CD4-positive, alpha-beta memory T cell (primary cell): Measurements from ENCODE around the gene TENM3. TPM values are rescaled to one million over a fixed set of nuclear protein-coding genes. Genes with fewer than 3 reads are reported as not detected.

Experiments
- CTCF ChIA-PET: fragments of 350-600 bp; sonication (Branson Sonifier 250); formaldehyde crosslinking; loops from one replicate; lab custom pipeline; 2021; ENCODE audit warnings: inconsistent platforms; ENCODE audit not compliant: partially characterized antibody; lab: Charles Lee
- POLR2A ChIA-PET: fragments of 350-600 bp; sonication (Branson Sonifier 250); formaldehyde crosslinking; loops from one replicate; lab custom pipeline; 2021; ENCODE audit not compliant: partially characterized antibody; lab: Charles Lee
- DNase-seq, 5 donors: peaks; one replicate each; pipeline versions ENCODE4 v3.0.0 to v3.0.0-alpha.2; 2020 to 2022; ENCODE audit warnings: mixed read lengths in 1 of 5
- H3K27ac ChIP-seq: one replicate; pipeline ENCODE4 v1.7.0; 2013; ENCODE audit warnings: low read depth, low read length
- H3K27me3 ChIP-seq: 2 replicates; pipeline ENCODE4 v1.7.0; 2013; ENCODE audit warnings: mild to moderate bottlenecking, low read length, moderate library complexity; ENCODE audit not compliant: insufficient read depth
- H3K36me3 ChIP-seq: 2 replicates; pipeline ENCODE4 v1.7.0; 2013; ENCODE audit warnings: mild to moderate bottlenecking, low read length, moderate library complexity; ENCODE audit not compliant: insufficient read depth
- H3K4me1 ChIP-seq: 2 replicates; pipeline ENCODE4 v1.7.0; 2013; ENCODE audit warnings: mild to moderate bottlenecking, low read length, moderate library complexity; ENCODE audit not compliant: insufficient read depth
- H3K4me3 ChIP-seq, 2 donors: one replicate each; pipeline ENCODE4 v1.7.0; 2013; ENCODE audit warnings: low read length in 2 of 2, mild to moderate bottlenecking in 1 of 2
- H3K9me3 ChIP-seq, 2 donors: one replicate each; pipeline ENCODE4 v1.7.0; 2013; ENCODE audit warnings: low read length in 2 of 2, control low read depth in 1 of 2; ENCODE audit not compliant: control insufficient read depth in 1 of 2
- H3K27ac Mint-ChIP-seq, 7 donors: one replicate each; pipeline ENCODE4 v1.8.0; 2020 to 2021; ENCODE audit warnings: mixed read lengths in 7 of 7, mild to moderate bottlenecking in 6 of 7, inconsistent platforms in 3 of 7, moderate library complexity in 3 of 7
- H3K27me3 Mint-ChIP-seq, 2 donors: one replicate each; pipeline ENCODE4 v1.8.0; 2020 to 2021; ENCODE audit warnings: mixed read lengths in 2 of 2
- H3K36me3 Mint-ChIP-seq, 2 donors: one replicate each; pipeline ENCODE4 v1.8.0; 2020 to 2021; ENCODE audit warnings: mixed read lengths in 2 of 2, inconsistent platforms in 1 of 2, mild to moderate bottlenecking in 1 of 2
- H3K4me1 Mint-ChIP-seq, 4 donors: one replicate each; pipeline ENCODE4 v1.8.0; 2020 to 2021; ENCODE audit warnings: mixed read lengths in 4 of 4, mild to moderate bottlenecking in 1 of 4
- H3K4me3 Mint-ChIP-seq, 8 donors: one replicate each; pipeline ENCODE4 v1.8.0; 2020 to 2021; ENCODE audit warnings: mixed read lengths in 8 of 8, mild to moderate bottlenecking in 7 of 8, moderate library complexity in 6 of 8, inconsistent platforms in 3 of 8
- H3K9me3 Mint-ChIP-seq, 8 donors: one replicate each; pipeline ENCODE4 v1.8.0; 2020 to 2021; ENCODE audit warnings: mixed read lengths in 8 of 8, mild to moderate bottlenecking in 5 of 8, inconsistent platforms in 3 of 8, moderate library complexity in 1 of 8
- intact Hi-C: fragments of 100-400 bp; cut with micrococcal nuclease; formaldehyde crosslinking; loops from one replicate; pipeline ENCODE4 v1.15.1; 2023
- polyA plus RNA-seq, 2 donors: library from polyadenylated mRNA; unstranded; fragments of 300-500 nt; fragmentation: Illumina TruSeq; gene quantifications; one replicate each; pipeline ENCODE4 v1.2.3, GENCODE V29; 2021
- total RNA-seq, 2 experiments: library from RNA; stranded (reverse); gene quantifications; one replicate each; pipeline ENCODE4 v1.2.3, GENCODE V29; 2021

Gene TENM3
- total and polyA plus RNA-seq, 4 experiments from 2014 or later: not detected

DNA sequence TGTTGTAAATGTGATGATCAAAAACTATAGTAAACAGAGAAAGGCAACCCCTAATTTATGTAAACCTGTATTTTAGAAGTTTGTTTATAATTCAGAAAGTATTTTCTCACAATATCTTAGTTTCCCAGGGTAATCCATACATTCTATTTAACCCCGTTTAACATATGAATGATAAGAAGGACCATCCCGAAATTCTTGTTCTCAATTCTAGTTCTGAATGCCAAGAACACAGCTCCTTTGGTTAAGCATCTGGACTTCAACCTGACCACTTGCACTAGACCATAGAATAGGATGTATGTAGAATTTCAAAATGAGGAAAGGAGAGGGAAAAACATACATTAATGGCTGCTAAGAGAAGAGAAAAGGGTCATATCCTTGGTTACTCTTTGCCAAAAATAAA lies 227.0 kb downstream of the TENM3 start:
- Histone ChIP-seq H3K4me1 (no peaks in the 10 kb centered on the region), H3K27ac (no peak overlapping the region), H3K4me3 (no peak overlapping the region), H3K9me3 (no peaks in the 10 kb centered on the region), H3K36me3 (no peaks in the 10 kb centered on the region), H3K27me3 (no peaks in the 10 kb centered on the region)
- Mint-ChIP-seq H3K36me3 (no peaks in the 10 kb centered on the region), H3K27me3 (peaks cover 0 to 6% of the 10 kb centered on the region in 2 donors), H3K4me3 (no peak overlapping the region), H3K9me3 (peaks cover 0 to 4% (median 0%) of the 10 kb centered on the region in 8 donors), H3K4me1 (no peaks in the 10 kb centered on the region), H3K27ac (no peak overlapping the region)
- CTCF ChIA-PET: no interaction called here
- POLR2A ChIA-PET: no interaction called here
- no peak for DNase-seq
- intact Hi-C loops: no loop called here

DNA sequence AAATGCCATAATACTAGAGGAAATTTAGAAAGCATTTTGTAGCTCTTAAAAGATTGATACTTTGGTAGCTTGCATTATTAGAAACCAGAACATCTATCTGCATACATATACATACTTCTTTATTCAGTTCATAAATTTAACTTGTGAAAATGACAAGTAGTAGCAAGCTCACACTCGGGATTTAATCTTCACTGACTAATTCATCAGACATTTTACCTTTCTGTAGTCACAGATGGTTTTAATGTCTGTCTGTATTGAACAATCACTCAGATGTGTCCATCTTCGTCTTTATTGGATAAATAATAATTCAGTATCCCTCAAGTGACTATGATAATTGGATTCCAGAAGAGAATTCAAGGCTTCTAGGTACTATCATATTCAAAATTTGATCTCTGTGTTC lies 232.3 kb downstream of the TENM3 start:
- Mint-ChIP-seq H3K4me3 (no peak overlapping the region), H3K9me3 (peaks cover 0 to 4% (median 0%) of the 10 kb centered on the region in 8 donors), H3K27ac (no peak overlapping the region), H3K36me3 (no peaks in the 10 kb centered on the region), H3K4me1 (no peaks in the 10 kb centered on the region), H3K27me3 (peaks cover 3 to 6% of the 10 kb centered on the region in 2 donors)
- no peak for DNase-seq
- ChIA-PET CTCF (interaction anchor here (1.2 to 1.8 kb wide), 2 partner anchors 450 to 464 kb away, joined by 4 to 10 read pairs; no protein-coding TSS in a partner anchor), POLR2A (no interaction called here)
- no peaks in the 10 kb centered on the region for H3K9me3 ChIP-seq
- no peaks in the 10 kb centered on the region for H3K27me3 ChIP-seq
- H3K4me3 ChIP-seq: no peak overlapping the region
- intact Hi-C loops: no loop called here
- no peaks in the 10 kb centered on the region for H3K4me1 ChIP-seq
- H3K27ac ChIP-seq: no peak overlapping the region
- H3K36me3 ChIP-seq: no peaks in the 10 kb centered on the region

DNA sequence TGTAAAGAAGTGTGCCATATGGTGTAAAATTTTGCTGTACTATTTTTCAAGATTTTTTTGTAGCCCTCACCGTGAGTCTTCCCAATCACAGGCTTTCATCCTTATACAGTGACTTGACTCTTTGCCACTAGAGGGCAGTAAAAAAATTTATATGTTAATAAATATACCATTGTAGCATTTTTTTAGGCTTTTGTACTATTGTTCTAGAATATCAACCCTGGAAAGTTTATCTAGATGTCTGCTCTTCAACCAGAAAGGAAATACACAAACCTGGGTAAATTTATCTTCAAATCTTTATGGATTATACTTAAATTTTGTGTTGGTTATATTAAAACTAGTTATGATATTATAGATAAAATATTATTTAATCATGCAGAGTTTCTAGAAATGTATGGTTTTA lies 235.3 kb downstream of the TENM3 start:
- DNase-seq: peak in 4 of 5 donors; percentile 14 to 32 (median 21)
- Mint-ChIP-seq H3K9me3 (no peaks in the 10 kb centered on the region), H3K36me3 (no peaks in the 10 kb centered on the region), H3K4me1 (no peaks in the 10 kb centered on the region), H3K4me3 (no peak overlapping the region), H3K27me3 (peaks cover 3 to 6% of the 10 kb centered on the region in 2 donors), H3K27ac (no peak overlapping the region)
- POLR2A ChIA-PET: no interaction called here
- Histone ChIP-seq H3K36me3 (no peaks in the 10 kb centered on the region), H3K4me1 (no peaks in the 10 kb centered on the region), H3K27ac (no peak overlapping the region), H3K4me3 (no peak overlapping the region), H3K27me3 (no peaks in the 10 kb centered on the region), H3K9me3 (no peaks in the 10 kb centered on the region)
- intact Hi-C loops: loop anchor here (1.0 to 2.0 kb wide), 2 partner anchors 328 to 784 kb away; no protein-coding TSS in a partner anchor
- CTCF ChIA-PET: interaction anchor here (1.1 to 1.4 kb wide), 2 partner anchors 14 to 447 kb away, joined by 5 to 6 read pairs; no protein-coding TSS in a partner anchor

DNA sequence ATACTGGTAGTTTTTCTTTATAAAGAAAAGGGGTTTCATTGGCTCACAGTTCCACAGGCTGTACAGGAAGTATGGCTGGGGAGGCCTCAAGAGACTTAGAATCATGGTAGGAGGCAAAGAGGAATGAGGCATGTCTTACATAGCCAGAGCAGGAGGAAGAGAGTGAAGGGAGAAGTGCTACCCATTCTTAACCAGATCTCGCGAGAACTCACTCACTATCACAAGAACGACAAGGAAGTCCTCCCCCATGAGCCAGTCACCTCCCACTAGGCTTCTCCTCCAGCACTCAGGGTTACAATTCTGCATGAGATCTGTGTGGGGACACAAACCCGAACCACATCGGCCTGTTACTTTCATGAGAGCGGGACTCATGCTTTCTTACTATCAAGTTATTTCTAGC lies 240.5 kb downstream of the TENM3 start:
- H3K36me3 Mint-ChIP-seq: no peaks in the 10 kb centered on the region
- intact Hi-C loops: no loop called here
- CTCF ChIA-PET: interaction anchor here (1.0 to 1.9 kb wide), 3 partner anchors 10 to 442 kb away, joined by 4 to 10 read pairs (median 4); no protein-coding TSS in a partner anchor

DNA sequence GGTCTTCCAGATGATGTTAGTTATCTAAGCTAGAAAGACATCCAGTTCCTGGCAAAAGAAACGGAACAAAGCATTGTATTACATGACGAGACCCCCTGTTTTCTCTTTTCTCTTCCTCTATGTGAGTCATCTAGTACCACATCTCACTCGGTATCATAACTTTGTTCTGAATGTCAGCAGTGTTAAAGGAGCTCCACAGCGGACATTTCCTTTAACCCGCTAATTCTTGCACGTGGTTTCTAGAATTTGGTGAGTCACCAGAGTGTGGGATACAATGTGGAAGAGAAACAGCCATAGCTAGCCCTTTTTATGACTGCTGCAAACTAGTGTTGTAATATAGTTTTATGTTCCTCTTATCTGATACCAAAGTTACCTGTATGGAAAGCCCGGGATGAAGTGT lies 243.7 kb downstream of the TENM3 start:
- POLR2A ChIA-PET: no interaction called here
- no peaks in the 10 kb centered on the region for H3K36me3 Mint-ChIP-seq
- Histone ChIP-seq H3K9me3 (no peaks in the 10 kb centered on the region), H3K27ac (no peak overlapping the region), H3K4me3 (no peak overlapping the region), H3K27me3 (no peaks in the 10 kb centered on the region), H3K36me3 (no peaks in the 10 kb centered on the region), H3K4me1 (no peaks in the 10 kb centered on the region)
- H3K27me3 Mint-ChIP-seq: peaks cover 2 to 3% of the 10 kb centered on the region in 2 donors
- no peak overlapping the region for H3K27ac Mint-ChIP-seq
- DNase-seq: no peak
- CTCF ChIA-PET: interaction anchor here (2.1 kb wide), 1 partner anchor 438 kb away, joined by 7 read pairs; no protein-coding TSS in a partner anchor
- intact Hi-C loops: no loop called here
- H3K4me1 Mint-ChIP-seq: peaks cover 0 to 1% (median 0%) of the 10 kb centered on the region in 4 donors
- H3K9me3 Mint-ChIP-seq: no peaks in the 10 kb centered on the region
- no peak overlapping the region for H3K4me3 Mint-ChIP-seq

More for the DNA sequence above, 240.5 kb downstream of the TENM3 start:
- POLR2A ChIA-PET: no interaction called here
- H3K36me3 ChIP-seq: no peaks in the 10 kb centered on the region
- no peak overlapping the region for H3K4me3 ChIP-seq
- no peaks in the 10 kb centered on the region for H3K4me1 ChIP-seq
- H3K27me3 ChIP-seq: no peaks in the 10 kb centered on the region
- no peaks in the 10 kb centered on the region for H3K9me3 ChIP-seq
- no peaks in the 10 kb centered on the region for H3K9me3 Mint-ChIP-seq
- peaks cover 0 to 2% of the 10 kb centered on the region in 2 donors for H3K27me3 Mint-ChIP-seq
- DNase-seq: no peak
- no peak overlapping the region for H3K27ac Mint-ChIP-seq
- no peak overlapping the region for H3K27ac ChIP-seq
- H3K4me3 Mint-ChIP-seq: no peak overlapping the region
- no peaks in the 10 kb centered on the region for H3K4me1 Mint-ChIP-seq

DNA sequence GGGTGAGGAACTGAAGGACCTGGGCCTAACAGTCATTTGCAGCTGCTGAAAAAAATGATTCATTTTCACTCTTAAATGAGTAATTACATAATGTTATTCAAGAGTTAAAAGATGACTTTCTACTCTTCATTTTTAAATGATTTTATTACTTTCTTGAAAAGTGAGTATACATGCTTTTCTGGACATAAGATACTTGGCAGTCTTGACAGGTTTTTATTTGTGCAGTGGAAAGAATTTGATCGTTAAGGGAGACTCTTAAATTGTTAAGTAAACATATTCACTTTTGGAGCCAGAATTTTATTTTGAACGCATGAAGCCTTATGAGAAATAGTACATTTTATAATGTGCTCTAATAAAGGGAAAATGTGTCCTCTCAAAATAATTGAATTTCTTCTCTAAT lies 245.7 kb downstream of the TENM3 start:
- H3K36me3 Mint-ChIP-seq: no peaks in the 10 kb centered on the region
- no peak overlapping the region for H3K27ac ChIP-seq
- POLR2A ChIA-PET: no interaction called here
- no peak overlapping the region for H3K4me3 Mint-ChIP-seq
- H3K9me3 Mint-ChIP-seq: no peaks in the 10 kb centered on the region
- H3K4me3 ChIP-seq: no peak overlapping the region
- no peaks in the 10 kb centered on the region for H3K27me3 ChIP-seq
- no peak for DNase-seq
- H3K4me1 Mint-ChIP-seq: peaks cover 0 to 2% (median under 1%) of the 10 kb centered on the region in 4 donors
- no peaks in the 10 kb centered on the region for H3K36me3 ChIP-seq
- CTCF ChIA-PET: no interaction called here
- H3K4me1 ChIP-seq: no peaks in the 10 kb centered on the region
- H3K27me3 Mint-ChIP-seq: peaks cover 2 to 3% of the 10 kb centered on the region in 2 donors
- no peaks in the 10 kb centered on the region for H3K9me3 ChIP-seq
- H3K27ac Mint-ChIP-seq: no peak overlapping the region
- intact Hi-C loops: no loop called here

DNA sequence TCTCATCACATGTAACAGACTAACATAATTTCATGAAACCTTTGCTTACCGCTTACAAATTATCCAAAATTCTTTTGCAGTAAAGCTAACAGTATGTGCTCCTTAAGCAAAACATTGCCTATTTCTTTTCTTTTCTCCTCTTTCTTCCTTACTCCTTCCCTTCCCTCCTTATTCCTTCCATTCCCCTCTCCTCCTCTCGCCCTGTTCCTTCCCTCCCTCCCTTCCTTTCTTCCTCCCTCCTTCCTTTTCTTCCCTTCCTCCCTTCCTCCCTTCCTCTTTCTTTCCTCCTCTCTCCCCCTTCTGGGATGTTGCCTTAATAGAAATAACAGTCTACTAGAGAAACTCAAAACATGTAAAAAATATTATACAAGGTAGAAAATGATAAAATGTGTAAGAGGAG lies 246.4 kb downstream of the TENM3 start:
- no peaks in the 10 kb centered on the region for H3K27me3 ChIP-seq
- no peaks in the 10 kb centered on the region for H3K36me3 ChIP-seq
- no peaks in the 10 kb centered on the region for H3K9me3 ChIP-seq
- Mint-ChIP-seq H3K27me3 (peaks cover 2 to 3% of the 10 kb centered on the region in 2 donors), H3K4me1 (peaks cover 0 to 2% (median under 1%) of the 10 kb centered on the region in 4 donors), H3K36me3 (no peaks in the 10 kb centered on the region), H3K9me3 (no peaks in the 10 kb centered on the region), H3K4me3 (no peak overlapping the region), H3K27ac (no peak overlapping the region)
- no peak overlapping the region for H3K27ac ChIP-seq
- H3K4me3 ChIP-seq: no peak overlapping the region
- DNase-seq: no peak
- CTCF ChIA-PET: no interaction called here
- POLR2A ChIA-PET: no interaction called here
- intact Hi-C loops: no loop called here
- no peaks in the 10 kb centered on the region for H3K4me1 ChIP-seq
